H9 (cell line): ENCODE results near the gene DTNA. TPM values are rescaled to one million over a fixed set of nuclear protein-coding genes. Genes with fewer than 3 reads are reported as not detected.

ENCODE experiments used
- DNase-seq: peaks from one replicate; pipeline ENCODE4 v3.0.0-alpha.2; 2017
- H2AFZ ChIP-seq: one replicate; pipeline ENCODE4 v1.6.1; 2013; ENCODE audit warnings: mild to moderate bottlenecking, low read length, control low read depth, moderate library complexity
- H2AK5ac ChIP-seq: 2 replicates; pipeline ENCODE4 v1.6.1; 2013; ENCODE audit warnings: low read length, control low read depth, mixed read lengths; ENCODE audit not compliant: insufficient read length
- H2BK120ac ChIP-seq: one replicate; pipeline ENCODE4 v1.6.1; 2013; ENCODE audit warnings: low read depth, mild to moderate bottlenecking, low read length, control low read depth, inconsistent platforms; ENCODE audit not compliant: poor library complexity, severe bottlenecking
- H2BK12ac ChIP-seq: 2 replicates; pipeline ENCODE4 v1.6.1; 2013; ENCODE audit warnings: low read length, control low read depth, mixed read lengths, low read depth; ENCODE audit not compliant: insufficient read length
- H2BK15ac ChIP-seq: 2 replicates; pipeline ENCODE4 v1.6.1; 2013; ENCODE audit warnings: low read depth, low read length, control low read depth
- H2BK20ac ChIP-seq: one replicate; pipeline ENCODE4 v1.6.1; 2013; ENCODE audit warnings: low read depth, mild to moderate bottlenecking, low read length, control low read depth, inconsistent platforms; ENCODE audit not compliant: poor library complexity, severe bottlenecking
- H2BK5ac ChIP-seq: 2 replicates; pipeline ENCODE4 v1.6.1; 2013; ENCODE audit warnings: low read length, control low read depth, mixed read lengths; ENCODE audit not compliant: insufficient read length
- H3K14ac ChIP-seq: 2 replicates; pipeline ENCODE4 v1.6.1; 2013; ENCODE audit warnings: low read length, control low read depth; ENCODE audit not compliant: insufficient read depth
- H3K18ac ChIP-seq: 2 replicates; pipeline ENCODE4 v1.6.1; 2013; ENCODE audit warnings: low read depth, mild to moderate bottlenecking, mixed read lengths, low read length, control low read depth; ENCODE audit not compliant: insufficient read length
- H3K23ac ChIP-seq: 2 replicates; pipeline ENCODE4 v1.6.1; 2013; ENCODE audit warnings: low read length, control low read depth, mixed read lengths, low read depth; ENCODE audit not compliant: insufficient read length
- H3K23me2 ChIP-seq: 2 replicates; pipeline ENCODE4 v1.6.1; 2013; ENCODE audit warnings: low read depth, mild to moderate bottlenecking, mixed read lengths, low read length, control low read depth; ENCODE audit not compliant: insufficient read length, poor library complexity, severe bottlenecking
- H3K27ac ChIP-seq: 2 replicates; pipeline ENCODE4 v1.5.1; 2013; ENCODE audit warnings: low read length, control low read depth, mixed read lengths, low read depth; ENCODE audit not compliant: insufficient read length
- H3K27me3 ChIP-seq: 2 replicates; pipeline ENCODE4 v1.6.1; 2013; ENCODE audit warnings: low read length, control low read depth, inconsistent platforms; ENCODE audit not compliant: insufficient read depth
- H3K4ac ChIP-seq: 2 replicates; pipeline ENCODE4 v1.6.1; 2013; ENCODE audit warnings: low read depth, mild to moderate bottlenecking, control low read depth, inconsistent platforms, low read length, moderate library complexity
- H3K4me1 ChIP-seq: 2 replicates; pipeline ENCODE4 v1.6.1; 2013; ENCODE audit warnings: low read length, control low read depth, inconsistent platforms; ENCODE audit not compliant: insufficient read depth
- H3K4me2 ChIP-seq: 2 replicates; pipeline ENCODE4 v1.6.1; 2013; ENCODE audit warnings: low read length, control low read depth, mixed read lengths; ENCODE audit not compliant: insufficient read length, insufficient read depth
- H3K56ac ChIP-seq: 2 replicates; pipeline ENCODE4 v1.6.1; 2013; ENCODE audit warnings: low read depth, mild to moderate bottlenecking, mixed read lengths, low read length, control low read depth; ENCODE audit not compliant: insufficient read length
- H3K79me1 ChIP-seq: 2 replicates; pipeline ENCODE4 v1.6.1; 2013; ENCODE audit warnings: low read depth, mild to moderate bottlenecking, moderate library complexity, low read length, control low read depth, inconsistent platforms; ENCODE audit not compliant: insufficient read depth, poor library complexity, severe bottlenecking
- H3K79me2 ChIP-seq: 2 replicates; pipeline ENCODE4 v1.6.1; 2013; ENCODE audit warnings: low read length, control low read depth, inconsistent platforms; ENCODE audit not compliant: insufficient read depth
- H3K9ac ChIP-seq: 2 replicates; pipeline ENCODE4 v1.6.1; 2013; ENCODE audit warnings: low read length, control low read depth, mixed read lengths; ENCODE audit not compliant: insufficient read length; ENCODE audit errors: extremely low read depth
- H3K9me3 ChIP-seq: one replicate; pipeline ENCODE4 v1.6.1; 2013; ENCODE audit warnings: low read depth, low read length, inconsistent platforms; ENCODE audit not compliant: control insufficient read depth
- H3T11ph ChIP-seq: one replicate; pipeline ENCODE4 v1.6.1; 2013; ENCODE audit warnings: mild to moderate bottlenecking, low read length, control low read depth, inconsistent platforms
- H4K20me1 ChIP-seq: one replicate; pipeline ENCODE4 v1.6.1; 2013; ENCODE audit not compliant: control insufficient read depth, insufficient read length, insufficient read depth
- H4K5ac ChIP-seq: 2 replicates; pipeline ENCODE4 v1.6.1; 2013; ENCODE audit warnings: low read depth, mild to moderate bottlenecking, mixed read lengths, low read length, control low read depth; ENCODE audit not compliant: insufficient read length
- H4K8ac ChIP-seq: replicated peaks from 2 replicates; pipeline ENCODE4 v1.6.1; 2013; ENCODE audit warnings: low read length, control low read depth, mixed read lengths, low read depth; ENCODE audit not compliant: insufficient read length
- H4K91ac ChIP-seq: 2 replicates; pipeline ENCODE4 v1.6.1; 2013; ENCODE audit warnings: low read depth, mild to moderate bottlenecking, moderate library complexity, mixed read lengths, low read length, control low read depth; ENCODE audit not compliant: insufficient read length
- H3K27ac Mint-ChIP-seq, 3 experiments: 2 replicates in 2 of 3; 3 replicates in 1 of 3; pipeline ENCODE4 v1.8.0; 2020 to 2021; ENCODE audit warnings: mixed read lengths in 3 of 3, mild to moderate bottlenecking in 1 of 3, moderate library complexity in 1 of 3
- H3K27me3 Mint-ChIP-seq: 2 replicates; pipeline ENCODE4 v1.8.0; 2021; ENCODE audit warnings: low read depth, mild to moderate bottlenecking, moderate library complexity, mixed read lengths
- H3K36me3 Mint-ChIP-seq, 3 experiments: 2 replicates in 2 of 3; 3 replicates in 1 of 3; pipeline ENCODE4 v1.8.0; 2020 to 2021; ENCODE audit warnings: low read depth in 3 of 3, mixed read lengths in 3 of 3; ENCODE audit not compliant: insufficient read depth in 1 of 3
- H3K4me1 Mint-ChIP-seq, 2 experiments: 2 replicates each; pipeline ENCODE4 v1.8.0; 2020; ENCODE audit warnings: mixed read lengths in 2 of 2
- H3K4me3 Mint-ChIP-seq, 2 experiments: 2 replicates in 1 of 2; 3 replicates in 1 of 2; pipeline ENCODE4 v1.8.0; 2020 to 2021; ENCODE audit warnings: mild to moderate bottlenecking in 2 of 2, mixed read lengths in 2 of 2, moderate library complexity in 1 of 2
- H3K9me3 Mint-ChIP-seq, 2 experiments: 2 replicates in 1 of 2; 3 replicates in 1 of 2; pipeline ENCODE4 v1.8.0; 2020; ENCODE audit warnings: mild to moderate bottlenecking in 2 of 2, mixed read lengths in 2 of 2, moderate library complexity in 1 of 2
- WGBS: extraction: QIAGEN DNeasy Blood & Tissue Kit; methylation state at CpG from one replicate; pipeline ENCODE4 v1.1.7; 2013; ENCODE audit warnings: missing lambda C conversion rate, low lambda C conversion rate, mixed read lengths; ENCODE audit not compliant: insufficient read length; ENCODE audit errors: extremely low coverage; 5-methylcytosine and 5-hydroxymethylcytosine counted together
- total RNA-seq: library from RNA; stranded (reverse); gene quantifications from 2 replicates; pipeline ENCODE4 v1.2.1, GENCODE V29; 2021
- TF ChIP-seq, protein P1 (sequence below): fragments of 200-600 bp; sonication (generic); conservative IDR thresholded peaks from 3 replicates; pipeline ENCODE4 v1.8.0; 2021; ENCODE audit warnings: antibody characterized with exemption, mild to moderate bottlenecking

DTNA gene
- total RNA-seq, 1 experiment from 2014 or later: 25.5 TPM

GRCh38 chr18:34884436-34884835 lies 174.3 kb downstream of the DTNA start:
- no peaks in the 10 kb centered on the region for H3K27me3 Mint-ChIP-seq
- no peak overlapping the region for H3K4me3 Mint-ChIP-seq
- Histone ChIP-seq H3K9ac (no peak overlapping the region), H3K79me1 (no peaks in the 10 kb centered on the region), H2BK5ac (no peak overlapping the region), H4K20me1 (no peaks in the 10 kb centered on the region), H3K23me2 (no peaks in the 10 kb centered on the region), H4K91ac (no peak overlapping the region), H2BK12ac (no peak overlapping the region), H2BK15ac (no peak overlapping the region), H3K27ac (no peak overlapping the region), H3K27me3 (no peaks in the 10 kb centered on the region), H2BK120ac (no peak overlapping the region), H3K9me3 (no peaks in the 10 kb centered on the region), H4K8ac (no peak overlapping the region), H4K5ac (no peak overlapping the region), H3K4me2 (no peak overlapping the region), H3K79me2 (no peaks in the 10 kb centered on the region), H2AFZ (no peak overlapping the region), H2BK20ac (no peak overlapping the region), H3K4me1 (no peaks in the 10 kb centered on the region), H3K4ac (no peak overlapping the region), H2AK5ac (no peak overlapping the region), H3K14ac (no peak overlapping the region), H3K23ac (peak overlapping the region; percentile 60), H3K56ac (no peak overlapping the region), H3K18ac (no peak overlapping the region), H3T11ph (no peak overlapping the region)
- H3K27ac Mint-ChIP-seq: no peak overlapping the region; a peak in 1 of 7 replicates
- no CpG with 5 or more reads among the region's 6 CpGs for WGBS
- DNase-seq: no peak
- H3K4me1 Mint-ChIP-seq: peaks cover 6 to 7% of the 10 kb centered on the region in 2 experiments
- TF ChIP-seq, protein P1, sequence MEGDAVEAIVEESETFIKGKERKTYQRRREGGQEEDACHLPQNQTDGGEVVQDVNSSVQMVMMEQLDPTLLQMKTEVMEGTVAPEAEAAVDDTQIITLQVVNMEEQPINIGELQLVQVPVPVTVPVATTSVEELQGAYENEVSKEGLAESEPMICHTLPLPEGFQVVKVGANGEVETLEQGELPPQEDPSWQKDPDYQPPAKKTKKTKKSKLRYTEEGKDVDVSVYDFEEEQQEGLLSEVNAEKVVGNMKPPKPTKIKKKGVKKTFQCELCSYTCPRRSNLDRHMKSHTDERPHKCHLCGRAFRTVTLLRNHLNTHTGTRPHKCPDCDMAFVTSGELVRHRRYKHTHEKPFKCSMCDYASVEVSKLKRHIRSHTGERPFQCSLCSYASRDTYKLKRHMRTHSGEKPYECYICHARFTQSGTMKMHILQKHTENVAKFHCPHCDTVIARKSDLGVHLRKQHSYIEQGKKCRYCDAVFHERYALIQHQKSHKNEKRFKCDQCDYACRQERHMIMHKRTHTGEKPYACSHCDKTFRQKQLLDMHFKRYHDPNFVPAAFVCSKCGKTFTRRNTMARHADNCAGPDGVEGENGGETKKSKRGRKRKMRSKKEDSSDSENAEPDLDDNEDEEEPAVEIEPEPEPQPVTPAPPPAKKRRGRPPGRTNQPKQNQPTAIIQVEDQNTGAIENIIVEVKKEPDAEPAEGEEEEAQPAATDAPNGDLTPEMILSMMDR: no peak
- H3K36me3 Mint-ChIP-seq: peaks cover 0 to 3% (median 0%) of the 10 kb centered on the region in 3 experiments; a peak in 2 of 7 replicates
- H3K9me3 Mint-ChIP-seq: no peaks in the 10 kb centered on the region
